Lung (tissue), 12 donors: Measurements from ENCODE around the gene ADAM12. TPM values are rescaled to one million over a fixed set of nuclear protein-coding genes. Genes with fewer than 3 reads are reported as not detected.

ENCODE experiments used
- ATAC-seq: fragments of 200-7000 bp; cut with Tn5 transposase; one replicate; pipeline ENCODE4 v1.9.1; 2020; ENCODE audit warnings: moderate number of reproducible peaks; ENCODE audit not compliant: insufficient read depth, low FRiP score
- DNase-seq, 3 donors: peaks; one replicate each; pipeline ENCODE4 v3.0.0-alpha.2; 2013 to 2017
- H3K27ac ChIP-seq, 2 donors: one replicate each; pipeline ENCODE4 v1.5.1; 2013; ENCODE audit warnings: mild to moderate bottlenecking in 2 of 2, moderate library complexity in 2 of 2, control low read depth in 1 of 2, inconsistent platforms in 1 of 2, low read depth in 1 of 2, low read length in 1 of 2
- H3K27me3 ChIP-seq, 3 donors: one replicate each; pipeline ENCODE4 v1.5.1; 2013; ENCODE audit warnings: low read length in 2 of 3; ENCODE audit not compliant: control insufficient read depth in 3 of 3, insufficient read depth in 3 of 3
- H3K36me3 ChIP-seq, 4 donors: one replicate each; pipeline ENCODE4 v1.5.1; 2013; ENCODE audit warnings: low read length in 4 of 4, mild to moderate bottlenecking in 1 of 4, moderate library complexity in 1 of 4; ENCODE audit not compliant: control insufficient read depth in 4 of 4, insufficient read depth in 4 of 4
- H3K4me1 ChIP-seq, 5 donors: one replicate each; pipeline ENCODE4 v1.5.1; 2013; ENCODE audit warnings: low read length in 5 of 5, mild to moderate bottlenecking in 2 of 5, moderate library complexity in 1 of 5; ENCODE audit not compliant: control insufficient read depth in 5 of 5, insufficient read depth in 5 of 5
- H3K4me3 ChIP-seq: one replicate; pipeline ENCODE4 v1.5.1; 2013; ENCODE audit warnings: mild to moderate bottlenecking, control low read depth, moderate library complexity
- H3K9ac ChIP-seq, 2 donors: one replicate each; pipeline ENCODE4 v1.5.1; 2013; ENCODE audit warnings: low read length in 2 of 2, control low read depth in 1 of 2; ENCODE audit not compliant: insufficient read depth in 1 of 2
- H3K9me3 ChIP-seq, 4 donors: one replicate each; pipeline ENCODE4 v1.5.1; 2013; ENCODE audit warnings: low read length in 3 of 4, mild to moderate bottlenecking in 1 of 4, moderate library complexity in 1 of 4; ENCODE audit not compliant: control insufficient read depth in 4 of 4, insufficient read depth in 3 of 4
- WGBS, 2 donors: extraction: QIAGEN DNeasy Blood & Tissue Kit; methylation state at CpG; one replicate each; pipeline ENCODE4 v1.1.7; 2013; 5-methylcytosine and 5-hydroxymethylcytosine counted together
- polyA plus RNA-seq, 2 donors: library from polyadenylated mRNA; stranded (reverse); fragments of 200-250 nt; gene quantifications; one replicate each; pipeline ENCODE4 v1.2.1, GENCODE V29; 2013
- total RNA-seq, 2 donors: library from RNA; depleted of rRNA in 1 of 2; stranded (reverse); fragments of >200 nt in 1 of 2; gene quantifications; one replicate each; pipeline ENCODE4 v1.2.1, GENCODE V29; 2014 to 2021
- TF ChIP-seq, protein P1 (sequence below): IDR thresholded peaks from 2 replicates; pipeline ENCODE4 v1.5.1; 2012; ENCODE audit warnings: mild to moderate bottlenecking; ENCODE audit errors: control extremely low read depth, extremely low read depth
- donor health status: control.
- donor health status: control.
- donor health status: Bipolar disorder and iron deficiency.
- donor health status: healthy.
- donor health status: DM: yes; HTN: yes; CAD: no.

ADAM12 gene
- total and polyA plus RNA-seq, 4 donors: 0.16 to 5.8 (median 0.85) TPM

DNA sequence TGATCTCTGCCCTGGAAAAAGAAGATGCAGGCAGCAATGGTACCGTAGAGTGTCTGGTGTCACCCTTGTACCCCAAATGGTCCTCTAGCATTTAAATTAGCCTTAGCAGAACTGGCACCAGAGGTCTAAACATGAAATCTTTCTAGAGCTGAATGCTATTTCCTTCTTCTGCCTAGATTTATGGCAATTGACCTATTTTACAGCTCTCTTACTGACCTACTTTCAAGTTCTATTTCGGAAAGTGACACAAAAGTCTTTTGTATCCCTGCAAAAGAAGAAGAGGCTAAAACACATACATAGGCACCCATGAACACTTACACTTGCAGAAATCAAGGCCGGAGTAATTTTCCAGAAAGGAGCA lies 10.1 kb upstream of the ADAM12 start:
- Histone ChIP-seq H3K27ac (no peak overlapping the region), H3K36me3 (no peaks in the 10 kb centered on the region), H3K9ac (no peak overlapping the region), H3K4me3 (no peak overlapping the region), H3K4me1 (peaks cover 0 to 28% (median 16%) of the 10 kb centered on the region in 5 donors), H3K9me3 (no peaks in the 10 kb centered on the region), H3K27me3 (no peaks in the 10 kb centered on the region)
- DNase-seq (no peak), ATAC-seq (no peak)
- 78 to 85% methylated on average over 3 of the region's 3 CpGs for WGBS, 2 donors
- TF ChIP-seq, protein P1, sequence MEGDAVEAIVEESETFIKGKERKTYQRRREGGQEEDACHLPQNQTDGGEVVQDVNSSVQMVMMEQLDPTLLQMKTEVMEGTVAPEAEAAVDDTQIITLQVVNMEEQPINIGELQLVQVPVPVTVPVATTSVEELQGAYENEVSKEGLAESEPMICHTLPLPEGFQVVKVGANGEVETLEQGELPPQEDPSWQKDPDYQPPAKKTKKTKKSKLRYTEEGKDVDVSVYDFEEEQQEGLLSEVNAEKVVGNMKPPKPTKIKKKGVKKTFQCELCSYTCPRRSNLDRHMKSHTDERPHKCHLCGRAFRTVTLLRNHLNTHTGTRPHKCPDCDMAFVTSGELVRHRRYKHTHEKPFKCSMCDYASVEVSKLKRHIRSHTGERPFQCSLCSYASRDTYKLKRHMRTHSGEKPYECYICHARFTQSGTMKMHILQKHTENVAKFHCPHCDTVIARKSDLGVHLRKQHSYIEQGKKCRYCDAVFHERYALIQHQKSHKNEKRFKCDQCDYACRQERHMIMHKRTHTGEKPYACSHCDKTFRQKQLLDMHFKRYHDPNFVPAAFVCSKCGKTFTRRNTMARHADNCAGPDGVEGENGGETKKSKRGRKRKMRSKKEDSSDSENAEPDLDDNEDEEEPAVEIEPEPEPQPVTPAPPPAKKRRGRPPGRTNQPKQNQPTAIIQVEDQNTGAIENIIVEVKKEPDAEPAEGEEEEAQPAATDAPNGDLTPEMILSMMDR: no peak

DNA sequence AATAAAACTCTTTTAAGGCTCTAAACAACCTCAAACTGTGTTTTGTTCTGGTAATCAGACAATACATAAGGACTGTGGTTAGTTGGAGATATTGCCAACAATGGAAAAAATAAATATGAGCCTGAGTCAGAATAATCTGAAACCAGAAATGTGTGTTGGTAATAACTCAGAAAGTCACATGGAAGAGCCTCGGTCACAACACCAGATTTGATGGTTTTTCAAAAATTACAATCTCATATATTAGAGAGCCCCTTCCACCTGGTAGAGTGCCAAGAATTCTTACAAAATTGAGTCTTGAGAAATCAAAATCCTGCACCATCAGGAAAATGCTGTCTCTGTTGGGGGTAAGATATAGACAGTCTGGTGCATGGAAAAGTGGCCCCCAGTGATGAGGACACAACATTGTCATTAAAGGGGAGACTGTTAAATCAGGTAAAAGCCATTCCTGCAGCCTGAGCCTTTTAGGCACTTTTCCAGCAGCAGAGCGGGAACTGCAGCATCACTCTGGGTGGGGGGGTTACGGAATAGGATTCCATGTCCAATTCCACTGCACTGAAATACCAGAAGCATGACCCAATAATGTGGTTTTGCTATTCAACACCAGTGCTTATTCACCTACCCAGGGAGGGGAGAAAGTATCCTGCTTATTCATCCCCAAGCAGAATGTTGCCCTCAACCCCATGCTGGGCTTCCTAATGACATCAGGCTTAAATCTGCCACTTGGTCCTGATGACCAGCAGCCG lies 9.5 kb upstream of the ADAM12 start:
- H3K36me3 ChIP-seq: no peaks in the 10 kb centered on the region
- peaks cover 0 to 23% (median 11%) of the 10 kb centered on the region in 5 donors for H3K4me1 ChIP-seq
- no peak overlapping the region for H3K27ac ChIP-seq
- DNase-seq (peak in 2 of 3 donors; percentile 65 to 76), ATAC-seq (no peak)
- 83 to 87% methylated on average over 4 of the region's 4 CpGs for WGBS, 2 donors
- no peaks in the 10 kb centered on the region for H3K9me3 ChIP-seq
- TF ChIP-seq, protein P1: no peak
- H3K4me3 ChIP-seq: no peak overlapping the region
- no peak overlapping the region for H3K9ac ChIP-seq
- no peaks in the 10 kb centered on the region for H3K27me3 ChIP-seq

DNA sequence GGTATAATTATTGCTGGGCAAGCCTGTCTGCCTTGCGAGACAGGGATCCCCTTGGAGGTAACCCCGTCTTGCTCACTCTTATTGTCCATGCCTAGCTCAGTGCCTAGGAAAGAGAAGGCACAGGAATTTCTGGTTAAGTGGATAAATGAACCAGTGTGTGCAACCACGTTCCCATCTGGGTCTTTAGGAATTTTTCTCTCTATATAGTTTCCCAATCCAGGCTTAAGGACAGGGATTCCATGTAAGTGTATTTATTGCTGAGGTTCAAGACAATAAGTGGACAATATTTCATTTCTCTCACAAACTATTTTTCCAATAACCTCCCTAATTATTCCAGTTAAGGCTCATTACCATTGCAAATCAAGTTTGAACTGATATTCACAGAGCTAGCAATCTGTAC lies 8.9 kb upstream of the ADAM12 start:
- H3K36me3 ChIP-seq: no peaks in the 10 kb centered on the region
- no peak overlapping the region for H3K27ac ChIP-seq
- 89 to 92% methylated on average over 3 of the region's 3 CpGs for WGBS, 2 donors
- no peaks in the 10 kb centered on the region for H3K27me3 ChIP-seq
- no peak overlapping the region for H3K9ac ChIP-seq
- TF ChIP-seq, protein P1: no peak
- H3K9me3 ChIP-seq: no peaks in the 10 kb centered on the region
- ATAC-seq (no peak), DNase-seq (no peak)
- no peak overlapping the region for H3K4me3 ChIP-seq
- peaks cover 0 to 23% (median 6%) of the 10 kb centered on the region in 5 donors for H3K4me1 ChIP-seq

DNA sequence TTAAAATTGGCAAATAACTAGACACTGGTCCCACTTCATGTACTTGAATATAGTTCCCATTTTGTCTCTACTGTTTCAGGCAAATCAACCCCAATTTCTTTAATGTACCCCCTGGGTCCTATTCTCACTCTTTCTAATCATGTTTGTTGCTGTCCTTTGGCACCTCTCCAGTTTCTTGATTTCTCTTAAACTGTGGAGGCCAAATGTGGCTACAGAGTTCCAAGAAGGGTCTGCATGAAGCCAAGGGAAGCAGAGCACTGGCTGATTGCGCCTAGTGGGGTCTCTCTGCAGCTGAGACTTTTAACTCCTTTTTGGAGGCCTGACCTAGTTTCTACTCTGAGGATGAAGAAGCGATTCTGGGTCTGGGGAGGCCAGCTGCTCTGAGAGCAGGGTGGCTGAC lies 6.7 kb upstream of the ADAM12 start:
- ATAC-seq (no peak), DNase-seq (peak in 2 of 3 donors; percentile 36 to 57)
- Histone ChIP-seq H3K27me3 (peaks cover 0 to 3% (median 0%) of the 10 kb centered on the region in 3 donors), H3K4me1 (peaks cover 0 to 45% (median 6%) of the 10 kb centered on the region in 5 donors), H3K4me3 (no peak overlapping the region), H3K27ac (no peak overlapping the region), H3K36me3 (no peaks in the 10 kb centered on the region), H3K9ac (no peak overlapping the region), H3K9me3 (no peaks in the 10 kb centered on the region)
- TF ChIP-seq, protein P1: no peak
- WGBS, 2 donors: 93 to 94% methylated on average over 2 of the region's 2 CpGs
